HG03521 (cell line): ENCODE data around the gene RASSF1.

Source experiments
- ATAC-seq: cut with Tn5 transposase; IDR thresholded peaks from one replicate; pipeline ENCODE4 v1.9.1; 2021; ENCODE audit warnings: mild to moderate bottlenecking, moderate library complexity; ENCODE audit not compliant: unreplicated experiment

RASSF1 gene

GRCh38 chr3:50303013-50303815, 37.4 kb downstream of the RASSF1 start, which contains the start of gene HYAL1:
TSS of gene HYAL1 (minus strand) at chr3:50303574. CDS start at chr3:50302956, 618 bp downstream.
- ATAC-seq = no peak

GRCh38 chr3:50302095-50303012, 38.3 kb downstream of the RASSF1 start:
- ATAC-seq = no peak

GRCh38 chr3:50300681-50301254, 39.9 kb downstream of the RASSF1 start:
- ATAC-seq = no peak

- ATAC-seq = no peak
Observed at GRCh38 chr3:50299929-50300680, 40.5 kb downstream of the RASSF1 start.

- ATAC-seq = no peak
Observed at GRCh38 chr3:50299638-50299928, 41.1 kb downstream of the RASSF1 start.

GRCh38 chr3:50298836-50299637, 41.6 kb downstream of the RASSF1 start, which contains the start of the genes HYAL3 and NAA80:
TSS of gene HYAL3 (minus strand) at chr3:50299405. CDS start at chr3:50295602, 3,803 bp downstream.
TSS of gene NAA80 (minus strand) at chr3:50299405. CDS start at chr3:50297463, 1,942 bp downstream.
- ATAC-seq = peak; percentile 82

- ATAC-seq = no peak
Observed at GRCh38 chr3:50297896-50298725, 42.5 kb downstream of the RASSF1 start.

- no peak for ATAC-seq
Observed at GRCh38 chr3:50297384-50297775, 43.3 kb downstream of the RASSF1 start.

- no peak for ATAC-seq
Observed at GRCh38 chr3:50296721-50297383, 43.8 kb downstream of the RASSF1 start.

- ATAC-seq = no peak
Observed at GRCh38 chr3:50295553-50296431, 44.8 kb downstream of the RASSF1 start.

- ATAC-seq = no peak
Observed at GRCh38 chr3:50294492-50295403, 45.9 kb downstream of the RASSF1 start.

- ATAC-seq = no peak
Observed at GRCh38 chr3:50294089-50294488, 46.5 kb downstream of the RASSF1 start.

- ATAC-seq = no peak
Observed at GRCh38 chr3:50293079-50293801, 47.4 kb downstream of the RASSF1 start.

GRCh38 chr3:50292159-50293078, 48.2 kb downstream of the RASSF1 start, which contains the start of gene IFRD2:
TSS of gene IFRD2 (minus strand) at chr3:50292429. CDS start at chr3:50292274, 155 bp downstream.
- peak; percentile 96 for ATAC-seq
